HT-29 (cell line): ENCODE data around the gene FAM43B. TPM values are rescaled to one million over a fixed set of nuclear protein-coding genes. Genes with fewer than 3 reads are reported as not detected.
"Not testable (repeated sequence)": the region's sequence is repeated elsewhere in the genome, so short reads cannot be mapped to it uniquely, and the experiment has no call there.

Experiments
- DNase-seq: peaks from one replicate; pipeline ENCODE4 v3.0.0-alpha.2; 2015; ENCODE audit warnings: low spot score
- total RNA-seq: library from RNA; depleted of rRNA; stranded (reverse); fragments of >200 nt; shearing (Covaris generic); gene quantifications from 2 replicates; pipeline ENCODE4 v1.2.3, GENCODE V29; 2014; rRNA removed

Gene FAM43B, protein sequence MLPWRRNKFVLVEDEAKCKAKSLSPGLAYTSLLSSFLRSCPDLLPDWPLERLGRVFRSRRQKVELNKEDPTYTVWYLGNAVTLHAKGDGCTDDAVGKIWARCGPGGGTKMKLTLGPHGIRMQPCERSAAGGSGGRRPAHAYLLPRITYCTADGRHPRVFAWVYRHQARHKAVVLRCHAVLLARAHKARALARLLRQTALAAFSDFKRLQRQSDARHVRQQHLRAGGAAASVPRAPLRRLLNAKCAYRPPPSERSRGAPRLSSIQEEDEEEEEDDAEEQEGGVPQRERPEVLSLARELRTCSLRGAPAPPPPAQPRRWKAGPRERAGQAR
- not detected in 2 replicates for total RNA-seq

DNA sequence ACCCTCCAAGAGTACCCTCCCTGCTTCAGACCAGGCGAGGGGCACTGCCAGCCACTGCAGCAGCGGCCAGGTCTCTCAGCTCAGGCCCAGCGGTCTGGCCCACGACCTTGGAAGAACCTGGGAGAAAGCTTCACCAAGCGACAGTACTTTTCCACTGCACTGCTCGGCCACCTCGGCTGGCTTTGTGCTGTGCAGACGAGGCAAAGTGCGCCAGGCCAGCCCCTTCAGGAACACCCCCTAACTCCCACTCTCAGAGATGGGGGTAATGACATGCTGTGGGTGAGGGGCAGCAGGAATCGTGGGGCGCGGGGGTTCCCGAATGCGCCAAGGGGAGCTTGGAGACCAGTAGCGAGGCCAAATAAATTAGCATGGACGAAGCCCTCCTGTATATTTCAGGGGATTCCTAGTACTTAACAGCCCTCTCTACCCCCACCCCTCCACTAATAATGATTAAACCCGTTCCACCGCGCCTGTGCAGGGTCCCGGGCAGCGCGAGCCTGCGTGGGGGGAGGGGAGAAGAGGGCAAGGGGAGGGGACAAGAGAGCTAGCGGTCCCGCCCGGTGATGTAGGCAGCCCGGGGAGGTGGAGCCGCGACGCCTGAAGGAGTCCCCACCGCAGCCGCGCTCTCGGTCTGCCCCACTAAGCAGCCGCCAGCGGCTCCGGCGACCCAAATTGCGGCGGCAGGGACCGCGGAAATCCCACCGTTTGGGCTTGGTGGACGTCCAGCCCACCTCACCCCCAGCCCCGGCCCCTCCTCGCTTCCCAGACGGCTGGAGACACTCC is at the start of gene FAM43B:
Gene FAM43B (plus strand): TSS at position 629 of the 783 bp plus-strand sequence. CDS start 401 bp downstream, outside the sequence.
- no peak for DNase-seq

DNA sequence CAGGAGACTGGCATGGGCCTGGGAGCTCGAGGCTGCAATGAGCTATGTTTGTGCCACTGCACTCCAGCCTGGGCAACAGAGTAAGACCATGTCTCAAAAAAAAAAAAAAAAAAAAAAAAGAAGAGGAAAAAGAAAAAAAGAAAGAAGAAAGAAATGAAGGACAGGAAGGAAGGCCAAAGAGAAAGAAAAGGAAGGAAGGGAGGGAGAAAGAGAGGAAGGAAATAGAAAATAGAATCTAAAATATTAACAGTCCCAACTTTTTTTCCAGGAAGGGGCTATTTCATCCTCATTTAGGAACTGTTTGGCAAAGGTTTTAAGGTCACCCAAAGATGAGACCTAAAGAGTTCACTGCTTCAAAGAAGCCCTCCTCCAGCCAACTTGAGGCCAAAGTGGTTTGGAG is 46.9 kb upstream of the FAM43B start:
- no peak for DNase-seq

DNA sequence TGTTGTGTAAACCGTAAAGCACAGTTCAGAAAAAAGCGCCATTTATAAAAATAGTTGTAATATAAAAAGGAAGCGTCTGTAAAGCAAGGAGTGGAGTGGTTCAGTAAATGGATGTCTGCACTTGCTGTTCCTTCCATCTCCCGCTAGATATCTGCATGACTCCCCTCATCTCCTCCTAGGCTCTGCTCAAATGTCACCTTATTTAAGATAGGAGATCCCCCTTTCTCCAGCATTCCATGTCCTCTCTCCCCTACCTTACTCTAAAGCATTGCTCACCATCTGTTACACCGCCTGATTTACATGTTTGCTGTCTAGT is 45.2 kb upstream of the FAM43B start:
- no peak for DNase-seq

DNA sequence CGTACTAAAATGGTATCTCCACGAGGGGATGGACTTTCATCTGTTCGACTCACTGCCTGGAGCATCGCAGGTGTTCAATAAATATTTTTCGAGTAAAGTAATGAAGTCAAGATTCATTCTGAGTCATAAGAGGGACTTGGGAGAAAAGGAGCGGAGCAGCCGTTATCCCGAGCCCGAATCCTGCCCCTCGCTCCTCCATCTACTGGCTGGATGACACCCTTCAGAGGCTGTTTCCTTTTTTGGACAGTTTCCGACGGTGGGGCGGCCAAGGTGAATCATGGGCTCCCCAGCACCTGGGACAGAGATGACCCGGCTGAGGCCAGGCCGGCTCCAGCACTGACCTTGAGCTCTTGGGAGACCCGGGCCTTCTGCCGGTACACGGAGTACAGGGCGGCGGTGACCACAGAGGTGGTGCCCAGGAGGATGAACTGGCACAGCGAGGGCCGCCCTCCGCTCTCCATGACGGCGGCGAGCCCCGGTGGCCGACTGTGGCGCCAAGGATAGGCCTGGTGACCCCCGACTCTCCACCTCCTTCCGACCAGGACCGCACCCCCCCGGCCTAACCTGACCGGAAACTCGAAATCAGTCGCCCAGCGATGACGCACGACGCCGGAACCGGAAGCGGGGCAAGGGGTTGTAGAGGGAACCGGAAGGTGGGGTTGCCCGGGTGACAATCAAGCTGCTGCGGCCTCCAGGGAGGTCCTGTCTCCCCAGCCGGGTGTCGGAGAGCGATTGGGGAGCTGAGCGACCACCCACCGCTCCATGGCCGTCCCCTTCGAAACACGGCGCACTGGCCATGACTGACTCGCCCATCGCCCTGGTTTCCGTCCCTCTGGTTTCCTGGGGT is 44.6 kb upstream of the FAM43B start, which contains the start of gene MUL1:
Gene MUL1 (minus strand): TSS at position 588 of the 847 bp plus-strand sequence. CDS start 127 bp downstream, at position 461.
- DNase-seq, result peak; percentile 87

DNA sequence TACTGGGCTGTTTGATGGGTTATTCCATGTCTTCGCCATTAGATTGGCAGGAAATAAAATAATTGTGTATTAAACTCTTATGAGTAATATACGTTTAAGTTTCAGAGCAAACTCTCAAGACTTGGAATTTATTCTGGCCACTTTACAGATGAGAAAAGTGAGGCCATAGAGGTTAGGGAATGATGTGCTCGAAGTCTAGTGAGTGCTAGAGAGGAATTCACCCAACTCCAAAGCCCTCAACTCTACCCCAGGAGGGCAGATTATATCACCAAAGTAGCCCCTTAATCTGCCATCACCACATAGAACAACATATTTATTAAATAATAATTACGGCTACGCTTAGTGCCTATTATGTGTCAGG is 44.0 kb upstream of the FAM43B start:
- DNase-seq, result peak; percentile 15

DNA sequence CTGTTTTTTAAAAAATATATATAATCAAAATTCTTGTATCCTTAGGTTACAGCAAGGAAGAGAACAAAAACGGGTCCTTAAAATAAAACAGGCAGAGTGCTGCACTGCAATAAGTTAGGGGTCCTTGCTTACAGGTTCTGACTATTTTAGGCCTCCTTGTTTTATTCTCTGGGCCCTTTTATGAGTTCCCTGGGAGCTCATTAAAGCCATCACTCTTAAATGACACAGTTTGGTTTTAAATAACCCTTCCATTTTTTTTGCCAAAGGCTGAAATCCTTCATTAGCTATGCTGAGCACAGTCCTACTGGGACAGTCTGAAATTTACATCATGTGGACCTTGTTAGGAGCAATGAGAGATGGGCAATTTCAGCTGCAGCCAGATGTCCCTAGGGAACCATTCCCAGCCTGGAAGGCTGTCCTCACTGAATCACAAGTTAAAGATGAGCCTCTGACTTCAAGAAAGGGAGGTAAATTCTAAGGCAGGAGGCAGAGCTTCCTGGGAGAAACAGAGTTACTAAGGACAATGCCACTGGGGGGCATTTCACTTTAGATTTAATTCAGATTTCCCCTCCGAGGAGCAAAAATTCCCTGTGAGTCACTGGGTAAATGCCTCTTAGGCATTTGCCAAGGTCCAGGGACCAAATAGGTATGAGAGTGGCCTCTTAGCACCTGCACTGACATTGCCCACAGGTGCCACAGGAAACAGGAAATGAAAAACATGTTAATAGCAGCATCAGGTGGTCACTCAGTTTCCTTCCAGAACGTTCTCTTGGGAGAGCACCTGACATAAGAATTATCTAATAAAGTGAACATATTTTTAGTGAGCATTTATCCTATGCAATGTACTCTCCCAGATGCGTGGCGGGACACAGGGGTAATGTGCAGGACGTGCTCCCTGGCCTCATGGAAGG is 40.6 kb upstream of the FAM43B start:
- no peak for DNase-seq

DNA sequence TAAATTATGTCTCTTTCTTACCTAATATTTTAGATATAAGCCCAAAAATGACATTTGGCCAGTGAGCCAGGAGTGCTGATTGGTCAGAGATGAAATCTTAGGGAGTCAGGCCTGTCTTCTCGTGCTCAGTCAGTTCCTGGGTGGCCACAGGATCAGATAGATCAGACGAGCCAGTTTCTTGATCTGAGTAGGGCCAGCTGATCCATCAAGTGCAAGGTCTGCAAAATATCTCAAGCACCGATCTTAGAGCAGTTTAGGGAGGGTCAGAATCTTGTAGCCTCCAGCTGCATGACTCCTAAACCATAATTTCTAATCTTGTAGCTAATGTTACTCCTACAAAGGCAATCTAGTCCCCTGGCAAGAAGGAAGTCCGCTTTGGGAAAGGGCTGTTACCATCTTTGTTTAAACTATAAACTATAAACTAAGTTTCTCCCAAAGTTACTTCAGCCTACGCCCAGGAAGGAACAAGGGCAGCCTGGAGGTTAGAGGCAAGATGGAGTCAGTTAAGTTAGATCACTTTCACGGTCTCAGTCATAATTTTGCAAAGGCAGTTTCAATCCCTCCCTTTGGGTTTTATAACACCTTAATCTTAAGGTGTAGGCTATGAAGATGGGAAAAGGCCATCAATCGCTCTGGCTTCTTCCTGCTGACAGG is 32.6 kb upstream of the FAM43B start:
- not testable (repeated sequence) for DNase-seq

DNA sequence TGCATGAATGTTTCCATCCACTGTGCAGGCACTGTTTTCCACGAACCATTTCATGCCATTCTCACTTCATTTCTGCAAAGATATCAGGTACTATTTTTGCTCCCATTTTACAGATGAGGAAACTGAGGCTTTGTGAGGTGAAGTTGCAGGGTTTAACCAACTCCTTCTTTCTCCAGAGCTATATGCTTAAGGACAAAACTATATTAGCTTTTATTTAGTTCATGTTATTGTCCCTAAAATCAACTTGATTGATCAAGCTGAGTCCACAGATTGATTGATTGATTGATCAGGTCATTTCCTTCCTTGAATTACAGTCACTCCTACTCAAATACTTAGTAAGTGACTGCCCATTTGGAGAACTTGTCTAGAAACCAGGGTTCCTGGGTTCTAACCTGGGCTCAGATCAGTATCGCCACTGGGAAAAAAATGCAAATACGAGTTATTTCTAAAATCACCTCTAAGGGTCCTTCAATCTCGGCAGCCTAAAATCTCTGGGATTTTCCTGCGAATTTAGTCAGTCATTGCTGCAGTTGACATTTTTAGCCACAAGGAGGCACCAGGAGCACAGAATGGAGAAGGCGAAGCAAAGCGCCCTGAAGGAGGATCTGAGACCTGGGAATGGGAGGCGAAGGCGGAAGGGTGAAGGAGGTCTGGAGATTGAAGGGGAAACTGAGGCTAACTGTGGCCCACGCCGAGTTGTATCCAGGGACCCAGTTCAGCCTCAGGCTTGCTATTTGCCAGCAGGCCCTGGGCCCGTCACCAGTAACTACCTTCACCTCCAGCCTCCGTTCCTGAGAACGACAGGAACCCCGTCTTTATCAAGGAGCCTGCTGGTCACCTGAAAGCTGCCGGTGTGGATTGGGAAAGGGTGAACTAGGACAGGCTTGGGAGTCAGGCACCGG is 30.2 kb upstream of the FAM43B start:
- peak; percentile 88 for DNase-seq

DNA sequence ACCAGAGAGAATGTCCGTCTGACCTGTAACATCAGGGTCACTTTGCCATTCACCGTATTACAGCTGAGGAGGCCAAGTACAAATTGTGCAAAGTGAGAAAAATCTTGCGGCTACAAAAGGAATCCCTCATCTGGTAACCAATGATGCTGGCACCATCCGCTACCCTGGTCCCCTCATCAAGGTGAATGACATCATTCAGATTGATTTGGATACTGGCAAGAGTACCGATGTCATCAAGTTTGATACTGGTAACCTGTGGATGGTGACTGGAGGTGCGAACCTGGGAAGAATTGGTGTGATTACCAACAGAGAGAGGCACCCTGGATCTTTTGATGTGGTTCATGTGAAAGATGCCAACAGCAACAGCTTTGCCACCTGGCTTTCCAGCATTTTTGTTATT is 26.1 kb upstream of the FAM43B start:
- no peak for DNase-seq

DNA sequence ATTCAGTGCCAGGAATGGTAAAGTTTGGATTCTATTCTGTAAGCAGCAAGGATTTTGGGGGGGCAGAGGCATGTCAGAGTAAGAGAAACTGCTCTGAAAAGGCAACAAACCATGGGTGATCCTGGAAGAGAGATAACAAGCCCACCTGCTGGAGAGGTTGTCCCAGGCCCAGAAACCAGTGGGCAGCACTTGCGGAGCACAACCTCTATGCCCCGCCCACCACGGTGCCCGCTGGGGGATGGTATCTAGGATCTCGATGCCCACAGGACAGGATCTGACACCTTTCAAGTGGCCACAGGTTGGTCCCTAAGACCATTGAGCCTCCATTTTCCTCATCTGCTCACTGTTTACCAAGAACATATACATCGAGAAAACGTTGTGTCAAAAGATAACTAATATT is 24.2 kb upstream of the FAM43B start:
- no peak for DNase-seq

DNA sequence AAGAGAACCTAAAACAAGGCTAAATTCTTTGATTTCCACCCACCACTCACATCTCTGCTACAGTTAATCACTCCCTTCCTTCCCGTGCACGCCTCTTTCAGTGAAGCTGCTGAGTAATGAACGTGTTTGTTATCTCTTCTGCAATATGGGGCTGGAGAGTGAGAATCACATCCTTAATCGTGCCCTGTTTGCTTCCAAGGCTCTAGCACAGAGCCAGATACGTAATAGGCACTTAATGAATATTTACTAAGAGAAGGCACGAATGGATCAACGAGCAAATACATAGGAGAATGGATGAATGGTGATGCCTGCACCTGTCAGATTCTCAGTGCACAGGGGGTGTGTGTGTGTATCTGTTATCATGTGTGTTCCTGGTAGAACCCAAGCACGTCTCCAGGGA is 22.1 kb upstream of the FAM43B start:
- no peak for DNase-seq

DNA sequence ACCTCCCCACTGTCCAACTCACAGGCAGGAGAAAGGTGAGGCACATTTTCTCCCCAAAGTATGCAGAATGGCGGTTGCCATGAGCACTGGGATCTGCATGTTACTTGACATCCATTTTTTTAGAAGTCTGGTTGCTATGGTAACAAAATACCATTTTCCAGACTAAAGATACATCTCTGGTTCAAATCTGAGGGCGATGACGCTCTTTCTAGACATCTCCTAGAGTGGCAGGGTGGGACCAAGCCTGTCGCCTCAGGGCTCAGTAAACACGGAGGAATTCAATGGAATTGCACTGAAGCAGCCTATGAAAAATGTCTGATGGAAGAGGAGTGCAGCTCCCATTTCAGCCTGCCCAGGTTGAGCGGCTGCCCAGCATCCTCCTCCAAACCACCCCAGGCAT is 21.5 kb upstream of the FAM43B start:
- DNase-seq, result no peak

DNA sequence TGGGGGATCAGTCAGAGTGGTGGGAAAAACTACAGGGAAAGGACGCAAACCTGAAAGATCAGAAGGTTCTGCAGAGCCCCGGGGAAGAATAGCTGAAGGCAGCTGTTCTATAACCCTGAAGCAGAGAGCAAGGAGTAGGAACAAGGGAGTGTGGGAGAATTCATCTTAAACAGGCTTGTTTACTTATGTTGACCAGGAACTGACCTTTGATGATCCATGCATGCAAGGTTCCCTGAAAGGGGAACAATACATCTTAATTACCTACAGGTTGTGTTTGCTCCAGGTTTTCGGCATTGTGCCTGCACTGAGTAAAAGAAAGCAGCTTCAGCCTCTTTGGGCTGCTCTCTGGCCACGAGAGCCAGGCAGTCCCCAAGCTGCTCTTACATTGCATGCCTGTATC is 18.7 kb upstream of the FAM43B start:
- no peak for DNase-seq

DNA sequence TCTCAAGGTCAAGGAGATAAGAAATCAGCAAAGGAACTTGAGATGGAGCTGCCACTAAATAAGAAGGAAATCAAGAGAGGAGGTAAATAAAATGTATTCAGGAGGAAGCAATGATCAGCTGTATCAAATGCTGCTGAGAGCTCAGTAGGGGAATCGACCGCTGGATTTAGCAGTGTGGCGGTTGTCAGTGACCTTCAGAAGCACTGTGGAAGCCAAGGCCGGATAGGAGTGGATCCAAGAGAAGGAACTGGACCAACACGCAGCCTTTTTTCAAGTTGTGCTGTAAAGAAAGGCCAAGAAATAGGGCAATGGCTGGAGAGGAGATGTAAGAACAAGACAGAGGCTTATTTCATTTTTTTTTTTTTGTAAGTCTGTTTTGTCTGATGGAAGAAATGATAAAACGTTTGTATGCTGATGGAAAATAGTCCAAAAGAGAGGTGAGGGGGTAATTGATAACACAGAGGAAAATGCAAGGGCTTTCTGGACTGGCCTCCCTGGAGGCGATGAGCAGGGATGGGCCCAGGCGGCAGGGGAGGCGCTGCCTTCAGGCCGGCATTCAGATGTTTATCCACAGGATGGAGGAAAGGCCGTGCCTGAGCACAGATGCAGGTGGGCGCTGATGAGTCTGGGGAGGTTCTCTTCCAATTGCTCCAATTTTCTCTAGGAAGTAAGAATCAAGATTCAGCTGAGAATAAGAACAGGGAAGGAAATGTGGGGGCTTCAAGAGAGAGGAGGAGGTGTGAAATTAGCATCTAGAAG is 17.5 kb upstream of the FAM43B start:
- no peak for DNase-seq

DNA sequence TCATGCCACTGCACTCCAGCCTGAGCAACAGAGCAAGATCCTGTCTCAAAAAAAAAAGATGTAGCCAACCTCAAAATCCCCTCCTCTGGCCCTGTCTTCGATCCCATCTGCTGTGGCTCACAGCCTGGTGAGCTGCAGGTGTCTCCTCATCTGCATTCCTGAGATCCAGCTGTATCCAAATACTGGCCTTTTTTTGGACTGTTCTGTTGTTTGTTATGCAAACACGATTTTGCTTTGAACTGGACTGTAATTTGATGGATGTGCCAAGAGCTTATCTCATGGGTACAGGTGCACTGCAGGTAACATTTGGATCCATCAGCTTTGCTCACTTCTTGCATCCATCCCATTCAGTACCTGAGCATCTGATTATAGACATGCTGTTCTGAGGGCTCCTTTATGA is 14.1 kb upstream of the FAM43B start:
- no peak for DNase-seq

DNA sequence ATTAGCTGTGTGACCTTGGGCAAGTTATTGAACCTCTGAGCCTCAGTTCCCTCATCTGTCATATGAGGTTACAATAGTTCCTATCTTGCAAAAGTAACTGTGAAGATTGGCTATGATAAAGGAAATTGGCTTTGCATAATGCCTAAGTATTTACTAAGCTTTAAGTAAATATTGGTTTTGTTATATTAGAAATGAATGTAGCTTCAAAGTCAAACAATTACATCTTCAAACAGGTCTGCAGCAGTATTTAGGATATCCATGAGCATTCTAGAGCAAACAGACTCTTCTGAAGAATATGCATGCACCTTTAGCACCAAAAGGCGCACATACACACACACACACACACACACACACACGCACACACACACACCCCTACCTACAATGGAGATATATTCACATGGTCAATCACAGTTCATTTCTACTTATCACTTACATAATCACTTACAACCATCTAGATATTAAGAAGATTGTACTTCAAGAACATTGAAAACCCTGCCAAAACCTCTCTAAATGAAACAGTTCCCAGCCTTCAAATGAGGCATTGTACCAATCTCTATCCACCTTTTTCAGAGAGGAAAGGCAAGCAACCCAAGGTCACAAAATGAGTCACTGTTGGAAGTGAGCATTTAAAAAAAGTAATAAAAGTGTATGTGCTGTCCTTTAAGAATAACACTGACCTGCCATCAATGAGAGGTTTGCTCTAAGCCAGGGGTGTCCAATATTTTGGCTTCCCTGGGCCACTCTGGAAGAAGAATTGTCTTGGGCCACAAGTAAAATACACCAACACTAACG is 13.4 kb upstream of the FAM43B start:
- DNase-seq, result no peak

DNA sequence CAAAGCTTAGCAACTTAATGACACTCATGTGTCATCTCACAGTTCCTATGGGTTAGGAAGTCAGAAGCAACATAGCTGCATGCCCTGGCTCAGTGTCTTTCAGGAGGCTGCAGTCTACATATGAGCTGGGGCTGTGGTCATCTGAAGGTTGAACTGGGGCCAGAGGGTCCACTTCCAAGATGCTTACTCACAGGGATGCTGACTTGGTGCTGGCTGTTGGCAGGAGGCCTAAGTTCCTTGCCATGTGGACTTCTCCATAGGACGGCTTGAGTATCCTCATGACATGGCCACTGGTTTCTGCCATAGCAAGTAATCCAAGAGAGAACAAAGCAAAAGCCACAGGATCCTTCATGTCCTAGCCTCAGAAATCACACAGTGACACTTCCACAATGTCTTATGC is 12.1 kb upstream of the FAM43B start:
- DNase-seq, result no peak

DNA sequence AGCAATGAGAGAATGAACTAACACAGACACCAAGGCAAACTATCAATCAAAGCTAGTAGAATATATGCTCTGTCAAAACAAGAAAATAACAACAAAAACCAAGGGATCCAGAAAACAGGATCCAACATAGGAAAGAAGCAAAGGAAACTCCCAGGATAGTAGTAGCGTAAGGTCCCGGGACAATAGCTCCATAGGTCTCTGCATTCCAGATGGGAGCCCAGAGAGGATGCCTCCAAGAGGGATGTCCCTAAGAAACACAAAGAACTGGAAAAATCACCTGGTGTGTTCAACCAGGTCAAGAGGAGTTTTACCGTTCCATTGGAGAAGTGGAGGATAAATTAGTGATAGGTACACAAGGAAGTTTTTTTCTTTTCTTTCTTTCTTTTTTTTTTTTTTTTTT is 5.7 kb upstream of the FAM43B start:
- DNase-seq, result no peak
